ENCODE data around the gene GALR2.

The GALR2 gene

GRCh38 chr17:76082326-76083251 is 8.0 kb downstream of the GALR2 start:
- Histone ChIP-seq H3K36me3 (ENCODE audit: control insufficient read depth, low read depth, low read length) (peaks cover 43% of the 10 kb centered on the region), H3K9ac (ENCODE audit: low read length) (no peak overlapping the region), H3K27me3 (ENCODE audit: control insufficient read depth, insufficient read depth, low read length) (peaks cover 36% of the 10 kb centered on the region), H3K27ac (ENCODE audit: low read length) (no peak overlapping the region), H3K4me1 (ENCODE audit: control insufficient read depth, low read depth, low read length) (peaks cover 21% of the 10 kb centered on the region), H3K4me3 (ENCODE audit: low read length) (no peak overlapping the region), H3K9me3 (ENCODE audit: control insufficient read depth, low read depth, low read length) (no peaks in the 10 kb centered on the region)

GRCh38 chr17:76083536-76084182 is 9.1 kb downstream of the GALR2 start:
- H3K27me3 ChIP-seq (ENCODE audit: control insufficient read depth, insufficient read depth, low read length) = peaks cover 25% of the 10 kb centered on the region
- peaks cover 21% of the 10 kb centered on the region for H3K4me1 ChIP-seq (ENCODE audit: control insufficient read depth, low read depth, low read length)
- no peaks in the 10 kb centered on the region for H3K9me3 ChIP-seq (ENCODE audit: control insufficient read depth, low read depth, low read length)
- no peak overlapping the region for H3K27ac ChIP-seq (ENCODE audit: low read length)
- no peak overlapping the region for H3K9ac ChIP-seq (ENCODE audit: low read length)
- peaks cover 52% of the 10 kb centered on the region for H3K36me3 ChIP-seq (ENCODE audit: control insufficient read depth, low read depth, low read length)
- no peak overlapping the region for H3K4me3 ChIP-seq (ENCODE audit: low read length)

GRCh38 chr17:76085066-76085730 is 10.6 kb downstream of the GALR2 start:
- no peak overlapping the region for H3K27ac ChIP-seq (ENCODE audit: low read length)
- H3K9me3 ChIP-seq (ENCODE audit: control insufficient read depth, low read depth, low read length) = no peaks in the 10 kb centered on the region
- peaks cover 10% of the 10 kb centered on the region for H3K27me3 ChIP-seq (ENCODE audit: control insufficient read depth, insufficient read depth, low read length)
- peaks cover 65% of the 10 kb centered on the region for H3K36me3 ChIP-seq (ENCODE audit: control insufficient read depth, low read depth, low read length)
- no peak overlapping the region for H3K4me3 ChIP-seq (ENCODE audit: low read length)
- no peak overlapping the region for H3K9ac ChIP-seq (ENCODE audit: low read length)
- H3K4me1 ChIP-seq (ENCODE audit: control insufficient read depth, low read depth, low read length) = peaks cover 9% of the 10 kb centered on the region

GRCh38 chr17:76085731-76086366 is 11.3 kb downstream of the GALR2 start:
- H3K27me3 ChIP-seq (ENCODE audit: control insufficient read depth, insufficient read depth, low read length) = peaks cover 3% of the 10 kb centered on the region
- no peak overlapping the region for H3K27ac ChIP-seq (ENCODE audit: low read length)
- H3K9ac ChIP-seq (ENCODE audit: low read length) = no peak overlapping the region
- H3K4me1 ChIP-seq (ENCODE audit: control insufficient read depth, low read depth, low read length) = peaks cover 2% of the 10 kb centered on the region
- H3K4me3 ChIP-seq (ENCODE audit: low read length) = no peak overlapping the region
- H3K36me3 ChIP-seq (ENCODE audit: control insufficient read depth, low read depth, low read length) = peaks cover 70% of the 10 kb centered on the region
- H3K9me3 ChIP-seq (ENCODE audit: control insufficient read depth, low read depth, low read length) = no peaks in the 10 kb centered on the region

- H3K27ac ChIP-seq (ENCODE audit: low read length) = no peak overlapping the region
- H3K27me3 ChIP-seq (ENCODE audit: control insufficient read depth, insufficient read depth, low read length) = no peaks in the 10 kb centered on the region
- H3K9me3 ChIP-seq (ENCODE audit: control insufficient read depth, low read depth, low read length) = no peaks in the 10 kb centered on the region
- H3K4me3 ChIP-seq (ENCODE audit: low read length) = no peak overlapping the region
- H3K9ac ChIP-seq (ENCODE audit: low read length) = no peak overlapping the region
- no peaks in the 10 kb centered on the region for H3K4me1 ChIP-seq (ENCODE audit: control insufficient read depth, low read depth, low read length)
- H3K36me3 ChIP-seq (ENCODE audit: control insufficient read depth, low read depth, low read length) = peaks cover 71% of the 10 kb centered on the region
Measured at GRCh38 chr17:76086384-76086783, 11.8 kb downstream of the GALR2 start.

- Histone ChIP-seq H3K9ac (ENCODE audit: low read length) (no peak overlapping the region), H3K4me1 (ENCODE audit: control insufficient read depth, low read depth, low read length) (no peaks in the 10 kb centered on the region), H3K27ac (ENCODE audit: low read length) (no peak overlapping the region), H3K9me3 (ENCODE audit: control insufficient read depth, low read depth, low read length) (no peaks in the 10 kb centered on the region), H3K4me3 (ENCODE audit: low read length) (no peak overlapping the region), H3K27me3 (ENCODE audit: control insufficient read depth, insufficient read depth, low read length) (no peaks in the 10 kb centered on the region), H3K36me3 (ENCODE audit: control insufficient read depth, low read depth, low read length) (peaks cover 74% of the 10 kb centered on the region)
Measured at GRCh38 chr17:76087531-76087930, 12.9 kb downstream of the GALR2 start.

GRCh38 chr17:76088041-76088867 is 13.7 kb downstream of the GALR2 start:
- Histone ChIP-seq H3K36me3 (ENCODE audit: control insufficient read depth, low read depth, low read length) (peaks cover 75% of the 10 kb centered on the region), H3K27me3 (ENCODE audit: control insufficient read depth, insufficient read depth, low read length) (no peaks in the 10 kb centered on the region), H3K4me1 (ENCODE audit: control insufficient read depth, low read depth, low read length) (no peaks in the 10 kb centered on the region), H3K9ac (ENCODE audit: low read length) (no peak overlapping the region), H3K27ac (ENCODE audit: low read length) (no peak overlapping the region), H3K9me3 (ENCODE audit: control insufficient read depth, low read depth, low read length) (no peaks in the 10 kb centered on the region), H3K4me3 (ENCODE audit: low read length) (no peak overlapping the region)

GRCh38 chr17:76088868-76089576 is 14.4 kb downstream of the GALR2 start:
- H3K27me3 ChIP-seq (ENCODE audit: control insufficient read depth, insufficient read depth, low read length) = no peaks in the 10 kb centered on the region
- no peak overlapping the region for H3K27ac ChIP-seq (ENCODE audit: low read length)
- H3K4me3 ChIP-seq (ENCODE audit: low read length) = no peak overlapping the region
- peaks cover 77% of the 10 kb centered on the region for H3K36me3 ChIP-seq (ENCODE audit: control insufficient read depth, low read depth, low read length)
- H3K4me1 ChIP-seq (ENCODE audit: control insufficient read depth, low read depth, low read length) = no peaks in the 10 kb centered on the region
- no peak overlapping the region for H3K9ac ChIP-seq (ENCODE audit: low read length)
- H3K9me3 ChIP-seq (ENCODE audit: control insufficient read depth, low read depth, low read length) = no peaks in the 10 kb centered on the region

- Histone ChIP-seq H3K27ac (ENCODE audit: low read length) (no peak overlapping the region), H3K9me3 (ENCODE audit: control insufficient read depth, low read depth, low read length) (no peaks in the 10 kb centered on the region), H3K9ac (ENCODE audit: low read length) (no peak overlapping the region), H3K4me1 (ENCODE audit: control insufficient read depth, low read depth, low read length) (no peaks in the 10 kb centered on the region), H3K4me3 (ENCODE audit: low read length) (no peak overlapping the region), H3K27me3 (ENCODE audit: control insufficient read depth, insufficient read depth, low read length) (no peaks in the 10 kb centered on the region), H3K36me3 (ENCODE audit: control insufficient read depth, low read depth, low read length) (peaks cover 76% of the 10 kb centered on the region)
Measured at GRCh38 chr17:76089680-76090516, 15.3 kb downstream of the GALR2 start.
